ENCODE measurements around the gene GATA6.

Gene GATA6

GRCh38 chr18:22132258-22132657, 37.1 kb upstream of the GATA6 start:
- Histone ChIP-seq H3K9me3 (replicated peaks in 1 of 2; ENCODE audit: control insufficient read depth in 2 of 2, insufficient read depth in 1 of 2, low read depth in 1 of 2, low read length in 2 of 2) (no peaks in the 10 kb centered on the region), H3K27me3 (ENCODE audit: control insufficient read depth in 3 of 3, insufficient read depth in 3 of 3, low read depth in 1 of 3, low read length in 3 of 3) (no peaks in the 10 kb centered on the region), H3K23ac (ENCODE audit: low read depth, low read length, poor library complexity) (no peak overlapping the region), H3K4me2 (ENCODE audit: insufficient read depth, low read length, poor library complexity, severe bottlenecking) (no peak overlapping the region), H2BK12ac (ENCODE audit: low read length) (no peak overlapping the region), H3K79me1 (ENCODE audit: low read depth, low read length) (no peaks in the 10 kb centered on the region), H3K27ac (replicated peaks; ENCODE audit: low read length) (no peak overlapping the region), H3K4me1 (ENCODE audit: control insufficient read depth in 2 of 2, insufficient read depth in 1 of 2, low read depth in 1 of 2, low read length in 2 of 2) (no peaks in the 10 kb centered on the region), H3K4me3 (ENCODE audit: low read length in 2 of 2) (no peak overlapping the region), H2AFZ (ENCODE audit: low read length) (no peak overlapping the region), H4K8ac (ENCODE audit: low read depth, low read length) (no peak overlapping the region), H4K91ac (ENCODE audit: low read depth, low read length, poor library complexity) (no peak overlapping the region), H3K9ac (ENCODE audit: low read depth, low read length, poor library complexity) (no peak overlapping the region), H3K18ac (ENCODE audit: low read length) (no peak overlapping the region), H2BK15ac (ENCODE audit: low read length) (no peak overlapping the region), H3K4ac (ENCODE audit: low read length) (no peak overlapping the region), H3K14ac (ENCODE audit: low read length) (no peak overlapping the region), H3K36me3 (replicated peaks in 1 of 2; ENCODE audit: control insufficient read depth in 2 of 2, insufficient read depth in 2 of 2, low read length in 2 of 2) (no peaks in the 10 kb centered on the region), H2BK5ac (ENCODE audit: low read length) (no peak overlapping the region), H2BK120ac (ENCODE audit: low read depth, low read length) (no peak overlapping the region), H2AK5ac (ENCODE audit: low read depth, low read length) (no peak overlapping the region)
- DNase-seq (ENCODE audit: low spot score): no peak
- no CpG with 5 or more reads among the region's 2 CpGs for WGBS, 2 donors (ENCODE audit: extremely low coverage in 2 of 2, insufficient read length in 2 of 2, insufficient replicate concordance in 1 of 2)

DNA sequence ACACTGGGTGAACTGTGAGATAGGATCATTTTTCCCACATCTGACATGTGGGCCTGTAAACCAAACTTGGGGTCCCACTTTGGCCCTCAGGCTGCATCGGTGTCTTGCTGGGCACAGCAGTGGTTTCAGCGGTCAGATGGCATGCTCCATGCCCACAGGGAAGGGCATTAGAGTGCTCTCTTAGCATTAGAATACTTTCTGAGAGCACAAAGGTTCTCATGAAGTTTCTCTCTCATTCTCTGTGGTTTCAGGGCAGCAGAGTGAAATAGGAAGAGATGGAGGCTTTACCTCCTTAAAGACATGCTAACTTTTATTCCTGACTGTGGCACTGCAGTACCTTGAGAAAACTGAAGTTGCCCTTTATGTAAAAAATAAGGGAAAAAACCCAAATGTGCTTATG, 36.6 kb upstream of the GATA6 start:
- no peak for DNase-seq (ENCODE audit: low spot score)
- no peak overlapping the region for H4K8ac ChIP-seq (ENCODE audit: low read depth, low read length)
- no CpG with 5 or more reads among the region's 2 CpGs for WGBS, 2 donors (ENCODE audit: extremely low coverage in 2 of 2, insufficient read length in 2 of 2, insufficient replicate concordance in 1 of 2)

GRCh38 chr18:22136395-22136794, 33.0 kb upstream of the GATA6 start:
- no peak overlapping the region for H2BK12ac ChIP-seq (ENCODE audit: low read length)
- no peaks in the 10 kb centered on the region for H3K79me1 ChIP-seq (ENCODE audit: low read depth, low read length)
- no peak overlapping the region for H2AFZ ChIP-seq (ENCODE audit: low read length)
- H3K4me3 ChIP-seq (ENCODE audit: low read length in 2 of 2): no peak overlapping the region
- H3K18ac ChIP-seq (ENCODE audit: low read length): no peak overlapping the region
- no peaks in the 10 kb centered on the region for H3K36me3 ChIP-seq (replicated peaks in 1 of 2; ENCODE audit: control insufficient read depth in 2 of 2, insufficient read depth in 2 of 2, low read length in 2 of 2)
- H4K91ac ChIP-seq (ENCODE audit: low read depth, low read length, poor library complexity): no peak overlapping the region
- H2BK15ac ChIP-seq (ENCODE audit: low read length): no peak overlapping the region
- no peak overlapping the region for H3K4me2 ChIP-seq (ENCODE audit: insufficient read depth, low read length, poor library complexity, severe bottlenecking)
- no peak overlapping the region for H3K23ac ChIP-seq (ENCODE audit: low read depth, low read length, poor library complexity)
- no CpG with 5 or more reads among the region's 4 CpGs for WGBS, 2 donors (ENCODE audit: extremely low coverage in 2 of 2, insufficient read length in 2 of 2, insufficient replicate concordance in 1 of 2)
- no peaks in the 10 kb centered on the region for H3K9me3 ChIP-seq (replicated peaks in 1 of 2; ENCODE audit: control insufficient read depth in 2 of 2, insufficient read depth in 1 of 2, low read depth in 1 of 2, low read length in 2 of 2)
- no peak overlapping the region for H2BK5ac ChIP-seq (ENCODE audit: low read length)
- no peak overlapping the region for H2BK120ac ChIP-seq (ENCODE audit: low read depth, low read length)
- no peak overlapping the region for H3K4ac ChIP-seq (ENCODE audit: low read length)
- H3K14ac ChIP-seq (ENCODE audit: low read length): no peak overlapping the region
- no peaks in the 10 kb centered on the region for H3K27me3 ChIP-seq (ENCODE audit: control insufficient read depth in 3 of 3, insufficient read depth in 3 of 3, low read depth in 1 of 3, low read length in 3 of 3)
- no peak overlapping the region for H3K27ac ChIP-seq (replicated peaks; ENCODE audit: low read length)
- H2AK5ac ChIP-seq (ENCODE audit: low read depth, low read length): no peak overlapping the region
- no peak overlapping the region for H3K9ac ChIP-seq (ENCODE audit: low read depth, low read length, poor library complexity)
- H4K8ac ChIP-seq (ENCODE audit: low read depth, low read length): no peak overlapping the region
- DNase-seq (ENCODE audit: low spot score): no peak
- peaks cover 0 to 2% of the 10 kb centered on the region in 2 donors for H3K4me1 ChIP-seq (ENCODE audit: control insufficient read depth in 2 of 2, insufficient read depth in 1 of 2, low read depth in 1 of 2, low read length in 2 of 2)

More for the DNA sequence above, 36.6 kb upstream of the GATA6 start:
- no peaks in the 10 kb centered on the region for H3K36me3 ChIP-seq (replicated peaks in 1 of 2; ENCODE audit: control insufficient read depth in 2 of 2, insufficient read depth in 2 of 2, low read length in 2 of 2)
- H3K9me3 ChIP-seq (replicated peaks in 1 of 2; ENCODE audit: control insufficient read depth in 2 of 2, insufficient read depth in 1 of 2, low read depth in 1 of 2, low read length in 2 of 2): no peaks in the 10 kb centered on the region
- no peak overlapping the region for H3K18ac ChIP-seq (ENCODE audit: low read length)
- no peak overlapping the region for H2AK5ac ChIP-seq (ENCODE audit: low read depth, low read length)
- H2BK5ac ChIP-seq (ENCODE audit: low read length): no peak overlapping the region
- H3K4me3 ChIP-seq (ENCODE audit: low read length in 2 of 2): no peak overlapping the region
- H3K79me1 ChIP-seq (ENCODE audit: low read depth, low read length): no peaks in the 10 kb centered on the region
- H3K4ac ChIP-seq (ENCODE audit: low read length): no peak overlapping the region
- no peak overlapping the region for H3K23ac ChIP-seq (ENCODE audit: low read depth, low read length, poor library complexity)
- H2BK12ac ChIP-seq (ENCODE audit: low read length): no peak overlapping the region
- H2AFZ ChIP-seq (ENCODE audit: low read length): no peak overlapping the region
- no peak overlapping the region for H3K27ac ChIP-seq (replicated peaks; ENCODE audit: low read length)
- no peak overlapping the region for H2BK15ac ChIP-seq (ENCODE audit: low read length)
- H2BK120ac ChIP-seq (ENCODE audit: low read depth, low read length): no peak overlapping the region
- H3K14ac ChIP-seq (ENCODE audit: low read length): no peak overlapping the region
- no peaks in the 10 kb centered on the region for H3K27me3 ChIP-seq (ENCODE audit: control insufficient read depth in 3 of 3, insufficient read depth in 3 of 3, low read depth in 1 of 3, low read length in 3 of 3)
- no peak overlapping the region for H4K91ac ChIP-seq (ENCODE audit: low read depth, low read length, poor library complexity)
- H3K4me1 ChIP-seq (ENCODE audit: control insufficient read depth in 2 of 2, insufficient read depth in 1 of 2, low read depth in 1 of 2, low read length in 2 of 2): no peaks in the 10 kb centered on the region
- no peak overlapping the region for H3K9ac ChIP-seq (ENCODE audit: low read depth, low read length, poor library complexity)
- H3K4me2 ChIP-seq (ENCODE audit: insufficient read depth, low read length, poor library complexity, severe bottlenecking): no peak overlapping the region

- WGBS, 2 donors (ENCODE audit: extremely low coverage in 2 of 2, insufficient read length in 2 of 2, insufficient replicate concordance in 1 of 2): no CpG with 5 or more reads among the region's 4 CpGs
- DNase-seq (ENCODE audit: low spot score): no peak
- Histone ChIP-seq H2BK15ac (ENCODE audit: low read length) (no peak overlapping the region), H2BK12ac (ENCODE audit: low read length) (no peak overlapping the region), H3K27me3 (ENCODE audit: control insufficient read depth in 3 of 3, insufficient read depth in 3 of 3, low read depth in 1 of 3, low read length in 3 of 3) (no peaks in the 10 kb centered on the region), H3K4ac (ENCODE audit: low read length) (no peak overlapping the region), H3K9ac (ENCODE audit: low read depth, low read length, poor library complexity) (no peak overlapping the region), H3K23ac (ENCODE audit: low read depth, low read length, poor library complexity) (no peak overlapping the region), H3K9me3 (replicated peaks in 1 of 2; ENCODE audit: control insufficient read depth in 2 of 2, insufficient read depth in 1 of 2, low read depth in 1 of 2, low read length in 2 of 2) (no peaks in the 10 kb centered on the region), H3K4me1 (ENCODE audit: control insufficient read depth in 2 of 2, insufficient read depth in 1 of 2, low read depth in 1 of 2, low read length in 2 of 2) (peaks cover 0 to 2% of the 10 kb centered on the region in 2 donors), H2AK5ac (ENCODE audit: low read depth, low read length) (no peak overlapping the region), H2AFZ (ENCODE audit: low read length) (no peak overlapping the region), H3K18ac (ENCODE audit: low read length) (no peak overlapping the region), H3K27ac (replicated peaks; ENCODE audit: low read length) (no peak overlapping the region), H3K36me3 (replicated peaks in 1 of 2; ENCODE audit: control insufficient read depth in 2 of 2, insufficient read depth in 2 of 2, low read length in 2 of 2) (no peaks in the 10 kb centered on the region), H4K91ac (ENCODE audit: low read depth, low read length, poor library complexity) (no peak overlapping the region), H3K79me1 (ENCODE audit: low read depth, low read length) (no peaks in the 10 kb centered on the region), H2BK5ac (ENCODE audit: low read length) (no peak overlapping the region), H2BK120ac (ENCODE audit: low read depth, low read length) (no peak overlapping the region), H3K4me2 (ENCODE audit: insufficient read depth, low read length, poor library complexity, severe bottlenecking) (no peak overlapping the region), H4K8ac (ENCODE audit: low read depth, low read length) (no peak overlapping the region), H3K4me3 (ENCODE audit: low read length in 2 of 2) (no peak overlapping the region), H3K14ac (ENCODE audit: low read length) (no peak overlapping the region)
Measured at GRCh38 chr18:22141211-22141610, 28.2 kb upstream of the GATA6 start.
